Activated CD8-positive, alpha-beta memory T cell treated with anti-CD3 and anti-CD28 coated beads, Interleukin-2, amount 50 U/mL, for 24 hours (primary cell): ENCODE data around the gene RASGRP2.

ENCODE experiments used
- DNase-seq: peaks from one replicate; pipeline ENCODE4 v3.0.0-alpha.2; 2020; ENCODE audit errors: extremely low read depth

Gene RASGRP2

GRCh38 chr11:64757549-64758329 lies 13.8 kb upstream of the RASGRP2 start:
- DNase-seq: no peak

- no peak for DNase-seq
Observed at GRCh38 chr11:64755681-64756361, 11.9 kb upstream of the RASGRP2 start.

DNA sequence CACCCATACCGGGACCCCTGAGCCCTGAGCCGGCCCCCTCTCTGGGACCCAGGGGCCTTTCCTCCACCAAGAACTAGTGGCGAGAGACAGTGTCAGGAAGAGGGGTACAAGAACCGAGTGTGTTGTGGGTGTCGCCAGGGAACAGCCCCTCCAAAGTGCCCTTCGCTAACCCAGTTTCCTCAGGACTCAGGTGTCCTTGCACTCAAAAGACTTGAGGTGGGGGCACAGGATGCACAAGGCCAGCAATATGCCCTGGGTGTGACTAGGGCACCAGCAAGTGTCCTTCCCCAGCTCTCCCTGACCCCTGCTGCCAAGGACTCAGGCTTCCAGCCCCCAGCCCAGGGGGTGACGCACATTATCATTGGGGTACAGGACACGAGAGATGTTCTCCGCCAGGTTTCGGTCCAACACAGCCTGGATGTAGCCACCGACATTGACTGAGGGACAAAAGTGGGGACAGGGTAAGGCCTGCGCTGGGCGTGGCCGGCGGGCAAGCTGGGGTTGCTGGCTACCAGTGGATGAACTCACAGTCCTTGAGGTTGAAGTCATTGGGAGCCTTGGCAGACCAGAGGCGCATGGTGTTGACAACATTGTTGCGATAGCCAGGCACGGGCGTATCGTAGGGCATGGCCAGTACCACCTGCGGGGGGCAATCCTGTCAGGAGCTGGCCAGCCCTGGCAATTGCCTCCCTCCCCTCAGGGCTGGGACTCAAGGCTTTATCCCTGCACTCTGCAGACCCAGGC lies 11.1 kb upstream of the RASGRP2 start:
- no peak for DNase-seq

- DNase-seq: no peak
Observed at GRCh38 chr11:64754124-64754918, 10.4 kb upstream of the RASGRP2 start.

- DNase-seq: no peak
Observed at GRCh38 chr11:64753380-64754123, 9.6 kb upstream of the RASGRP2 start.

DNA sequence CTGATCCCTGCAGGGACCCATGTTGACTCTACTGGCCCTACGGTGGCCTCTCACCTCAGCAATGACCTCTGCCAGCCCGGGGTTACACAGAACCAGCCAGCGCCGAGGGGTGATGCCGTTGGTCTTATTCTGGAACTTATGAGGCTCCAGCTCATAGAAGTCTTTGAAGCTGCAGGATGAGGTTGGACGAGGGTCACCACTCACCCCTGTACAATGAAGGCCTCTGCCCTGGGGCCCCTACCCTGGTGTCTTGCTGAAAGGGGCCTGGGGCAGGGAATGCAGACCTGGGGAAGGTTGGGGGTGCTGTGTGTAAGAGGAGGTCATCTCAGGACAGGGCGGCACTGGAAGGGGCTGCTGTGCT lies 9.1 kb upstream of the RASGRP2 start:
- DNase-seq: no peak

GRCh38 chr11:64752175-64752970 lies 8.4 kb upstream of the RASGRP2 start:
- DNase-seq: no peak

GRCh38 chr11:64751580-64751979 lies 7.6 kb upstream of the RASGRP2 start:
- DNase-seq: no peak

GRCh38 chr11:64751136-64751535 lies 7.2 kb upstream of the RASGRP2 start:
- DNase-seq: no peak

DNA sequence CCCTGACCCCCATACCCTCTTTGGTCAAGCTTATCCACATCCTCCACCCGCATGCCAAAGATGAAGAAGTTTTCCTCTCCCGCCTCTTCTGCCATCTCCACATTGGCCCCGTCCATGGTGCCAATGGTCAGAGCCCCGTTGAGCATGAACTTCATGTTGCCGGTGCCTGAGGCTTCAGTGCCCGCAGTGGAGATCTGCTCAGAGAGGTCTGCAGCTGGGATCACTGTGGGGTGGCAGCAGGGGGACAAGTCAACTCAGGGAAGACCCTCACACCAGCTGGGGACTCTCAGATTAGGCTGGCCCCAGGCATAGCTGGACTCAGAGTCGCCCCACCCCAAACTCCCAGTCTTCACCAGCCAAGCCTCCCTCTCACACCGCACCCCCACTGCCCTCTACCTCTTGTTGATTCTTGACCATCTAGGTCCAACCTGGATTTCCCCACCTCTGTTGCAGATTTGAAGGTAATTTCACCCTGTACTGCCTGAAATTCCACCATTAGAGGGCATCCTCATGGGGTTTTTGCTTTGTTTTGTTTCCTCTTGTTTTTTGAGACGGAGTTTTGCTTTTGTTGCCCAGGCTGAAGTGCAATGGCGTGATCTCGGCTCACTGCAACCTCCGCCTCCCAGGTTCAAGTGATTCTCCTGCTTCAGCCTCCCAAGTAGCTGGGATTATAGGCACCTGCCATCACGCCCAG lies 6.6 kb upstream of the RASGRP2 start:
- DNase-seq: no peak

DNA sequence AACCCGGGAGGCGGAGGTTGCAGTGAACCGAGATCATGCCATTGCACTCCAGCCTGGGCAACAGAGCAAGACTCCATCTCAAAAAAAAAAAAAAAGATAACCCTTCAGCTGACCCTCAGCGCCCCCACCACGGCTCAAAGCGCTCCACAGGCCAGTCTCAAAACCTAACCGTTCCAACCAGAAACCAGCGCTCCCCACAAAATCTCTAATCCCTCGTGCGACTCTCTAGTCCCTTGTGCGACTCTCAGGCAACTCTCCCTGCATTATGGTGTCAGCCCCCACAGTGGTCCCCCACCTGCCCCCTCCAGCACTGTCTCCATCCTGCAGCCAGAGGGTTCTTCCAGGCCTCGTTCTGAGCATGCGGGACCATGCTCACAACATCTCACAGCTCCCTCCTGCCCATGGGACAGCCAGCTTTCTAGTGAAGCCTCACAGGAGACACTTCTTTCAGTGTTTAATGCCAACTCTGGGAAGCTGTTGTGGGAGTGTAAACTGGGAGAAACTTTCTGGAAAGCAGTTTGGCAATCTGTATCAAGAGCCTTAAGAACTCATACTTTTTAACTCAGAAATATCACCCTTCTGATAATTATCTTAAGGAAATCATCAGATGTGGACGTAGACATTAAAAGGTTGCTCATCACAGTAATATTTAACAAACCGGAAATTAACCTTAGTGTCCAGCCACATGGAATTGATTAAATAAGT lies 4.2 kb upstream of the RASGRP2 start:
- DNase-seq: no peak

GRCh38 chr11:64746486-64746885 lies 2.5 kb upstream of the RASGRP2 start:
- DNase-seq: no peak

DNA sequence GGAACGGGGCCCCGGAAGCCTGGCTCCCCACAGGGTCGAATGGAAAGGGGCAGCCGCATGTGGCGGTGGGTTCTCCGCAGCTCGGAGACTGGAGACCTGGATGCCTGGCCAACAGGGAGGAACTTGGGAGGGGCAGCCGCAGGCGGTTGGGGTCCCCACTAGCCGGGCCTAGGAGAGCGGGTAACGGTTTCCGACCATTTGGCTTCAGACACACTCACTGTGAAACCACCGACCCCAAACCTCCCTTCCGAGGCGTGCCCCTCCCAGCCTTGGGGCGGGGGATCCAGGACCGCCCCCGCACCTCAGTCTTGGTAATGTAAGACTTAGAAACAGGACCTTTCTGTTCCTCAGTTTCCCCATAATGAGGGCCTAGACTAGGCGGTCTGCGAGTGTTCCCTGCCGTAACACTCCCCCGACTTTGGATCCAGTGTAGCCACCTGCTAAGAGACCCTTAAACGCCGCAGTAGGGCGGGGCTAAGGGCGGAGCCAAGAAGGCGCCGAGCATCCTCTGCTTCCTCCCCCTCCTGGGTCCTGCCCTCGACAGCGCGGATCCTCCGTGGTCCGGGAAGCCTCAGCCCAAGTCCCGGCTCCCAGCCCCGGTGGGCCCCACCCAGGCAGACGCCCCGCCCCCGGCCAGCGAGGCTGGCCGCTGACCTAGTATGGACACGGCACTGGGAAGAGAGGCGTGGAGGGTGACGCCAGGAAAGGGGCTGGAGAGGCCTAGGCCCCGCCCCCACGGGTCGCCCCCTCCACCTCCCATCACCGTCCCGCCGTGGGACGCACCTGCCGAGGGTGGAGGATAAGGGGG lies 1.8 kb upstream of the RASGRP2 start:
- DNase-seq: no peak

GRCh38 chr11:64745189-64745520 lies 1.2 kb upstream of the RASGRP2 start:
- DNase-seq: no peak

GRCh38 chr11:64744544-64745188 lies 724 bp upstream of the RASGRP2 start:
- DNase-seq: no peak

GRCh38 chr11:64742889-64743590 lies 902 bp downstream of the RASGRP2 start:
- no peak for DNase-seq
